Measurements from ENCODE around the gene FOXC2.

GRCh38 chr16:86532526-86532815 is 34.2 kb upstream of the FOXC2 start:
- TF ChIP-seq, protein P1, sequence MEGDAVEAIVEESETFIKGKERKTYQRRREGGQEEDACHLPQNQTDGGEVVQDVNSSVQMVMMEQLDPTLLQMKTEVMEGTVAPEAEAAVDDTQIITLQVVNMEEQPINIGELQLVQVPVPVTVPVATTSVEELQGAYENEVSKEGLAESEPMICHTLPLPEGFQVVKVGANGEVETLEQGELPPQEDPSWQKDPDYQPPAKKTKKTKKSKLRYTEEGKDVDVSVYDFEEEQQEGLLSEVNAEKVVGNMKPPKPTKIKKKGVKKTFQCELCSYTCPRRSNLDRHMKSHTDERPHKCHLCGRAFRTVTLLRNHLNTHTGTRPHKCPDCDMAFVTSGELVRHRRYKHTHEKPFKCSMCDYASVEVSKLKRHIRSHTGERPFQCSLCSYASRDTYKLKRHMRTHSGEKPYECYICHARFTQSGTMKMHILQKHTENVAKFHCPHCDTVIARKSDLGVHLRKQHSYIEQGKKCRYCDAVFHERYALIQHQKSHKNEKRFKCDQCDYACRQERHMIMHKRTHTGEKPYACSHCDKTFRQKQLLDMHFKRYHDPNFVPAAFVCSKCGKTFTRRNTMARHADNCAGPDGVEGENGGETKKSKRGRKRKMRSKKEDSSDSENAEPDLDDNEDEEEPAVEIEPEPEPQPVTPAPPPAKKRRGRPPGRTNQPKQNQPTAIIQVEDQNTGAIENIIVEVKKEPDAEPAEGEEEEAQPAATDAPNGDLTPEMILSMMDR (IDR thresholded peaks at IDR 0.05): no peak
- TF ChIP-seq POLR2A (IDR thresholded peaks at IDR 0.05): no peak
